ENCODE data around the gene UBE2E2. TPM values are rescaled to one million over a fixed set of nuclear protein-coding genes. Genes with fewer than 3 reads are reported as not detected.

UBE2E2 gene
- total and polyA plus RNA-seq, 8 donors = 6.5 to 128 (median 18.9) TPM

DNA sequence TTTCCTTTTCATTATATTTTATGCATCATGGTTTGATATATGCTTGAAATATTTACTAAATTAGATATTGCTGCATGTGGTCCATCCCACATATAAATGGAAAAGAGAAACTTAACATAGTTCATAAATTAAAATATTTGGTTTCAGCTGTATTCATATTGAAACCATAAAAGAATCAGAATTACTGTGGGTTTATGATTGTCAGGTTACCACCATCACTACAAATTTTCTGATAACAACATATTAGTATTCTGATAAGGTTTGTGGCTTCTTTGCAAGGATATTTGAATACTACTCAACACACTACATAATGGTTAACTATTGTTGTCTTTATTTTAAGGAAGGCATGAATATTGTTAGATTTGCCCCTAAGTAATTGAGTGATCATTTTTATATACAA, 235.5 kb downstream of the UBE2E2 start:
- Histone ChIP-seq H3K4me3 (no peak overlapping the region), H3K27ac (no peak overlapping the region), H3K36me3 (no peaks in the 10 kb centered on the region), H3K27me3 (no peaks in the 10 kb centered on the region), H3K4me1 (peaks cover 0 to 7% (median 3%) of the 10 kb centered on the region in 4 donors), H3K9me3 (no peaks in the 10 kb centered on the region)
- TF ChIP-seq POLR2A (IDR thresholded peaks at IDR 0.05) (no peak), POLR2AphosphoS5 (IDR thresholded peaks at IDR 0.05) (no peak), EP300 (IDR thresholded peaks at IDR 0.05) (no peak)
- TF ChIP-seq, protein P1, sequence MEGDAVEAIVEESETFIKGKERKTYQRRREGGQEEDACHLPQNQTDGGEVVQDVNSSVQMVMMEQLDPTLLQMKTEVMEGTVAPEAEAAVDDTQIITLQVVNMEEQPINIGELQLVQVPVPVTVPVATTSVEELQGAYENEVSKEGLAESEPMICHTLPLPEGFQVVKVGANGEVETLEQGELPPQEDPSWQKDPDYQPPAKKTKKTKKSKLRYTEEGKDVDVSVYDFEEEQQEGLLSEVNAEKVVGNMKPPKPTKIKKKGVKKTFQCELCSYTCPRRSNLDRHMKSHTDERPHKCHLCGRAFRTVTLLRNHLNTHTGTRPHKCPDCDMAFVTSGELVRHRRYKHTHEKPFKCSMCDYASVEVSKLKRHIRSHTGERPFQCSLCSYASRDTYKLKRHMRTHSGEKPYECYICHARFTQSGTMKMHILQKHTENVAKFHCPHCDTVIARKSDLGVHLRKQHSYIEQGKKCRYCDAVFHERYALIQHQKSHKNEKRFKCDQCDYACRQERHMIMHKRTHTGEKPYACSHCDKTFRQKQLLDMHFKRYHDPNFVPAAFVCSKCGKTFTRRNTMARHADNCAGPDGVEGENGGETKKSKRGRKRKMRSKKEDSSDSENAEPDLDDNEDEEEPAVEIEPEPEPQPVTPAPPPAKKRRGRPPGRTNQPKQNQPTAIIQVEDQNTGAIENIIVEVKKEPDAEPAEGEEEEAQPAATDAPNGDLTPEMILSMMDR (IDR thresholded peaks at IDR 0.05) = no peak
- intact Hi-C loops (cut with DNase I; ENCODE audit: low total_unique reads) = no loop called here
- DNase-seq = no peak

DNA sequence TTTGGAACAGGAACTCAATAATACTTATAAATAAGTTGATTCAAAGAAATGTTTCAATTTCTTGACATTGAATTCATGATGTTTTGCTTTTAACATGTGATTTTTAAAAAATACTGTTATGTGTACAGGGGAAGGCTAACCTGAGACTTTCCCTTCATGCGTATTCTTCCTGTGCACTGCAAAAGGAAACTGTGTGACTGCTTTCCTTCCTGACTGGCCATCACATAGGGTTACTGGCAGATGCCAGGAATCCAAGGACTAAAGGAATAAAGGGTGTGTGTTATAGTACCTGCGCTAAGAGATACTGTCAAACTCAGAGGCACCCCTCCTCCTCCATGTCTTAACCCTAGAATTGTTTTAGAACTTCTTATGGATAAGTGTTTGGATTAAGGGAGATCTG, 236.0 kb downstream of the UBE2E2 start:
- Histone ChIP-seq H3K36me3 (no peaks in the 10 kb centered on the region), H3K4me3 (no peak overlapping the region), H3K27ac (no peak overlapping the region), H3K4me1 (peaks cover 0 to 7% (median 3%) of the 10 kb centered on the region in 4 donors), H3K9me3 (no peaks in the 10 kb centered on the region), H3K27me3 (no peaks in the 10 kb centered on the region)
- intact Hi-C loops (cut with DNase I; ENCODE audit: low total_unique reads) = no loop called here
- DNase-seq = no peak
- TF ChIP-seq EP300 (IDR thresholded peaks at IDR 0.05) (no peak), POLR2A (IDR thresholded peaks at IDR 0.05) (no peak), POLR2AphosphoS5 (IDR thresholded peaks at IDR 0.05) (no peak)
- TF ChIP-seq, protein P1 (IDR thresholded peaks at IDR 0.05) = no peak
- 79 to 90% (median 86%) methylated on average over 2 of the region's 2 CpGs for WGBS, 5 donors

DNA sequence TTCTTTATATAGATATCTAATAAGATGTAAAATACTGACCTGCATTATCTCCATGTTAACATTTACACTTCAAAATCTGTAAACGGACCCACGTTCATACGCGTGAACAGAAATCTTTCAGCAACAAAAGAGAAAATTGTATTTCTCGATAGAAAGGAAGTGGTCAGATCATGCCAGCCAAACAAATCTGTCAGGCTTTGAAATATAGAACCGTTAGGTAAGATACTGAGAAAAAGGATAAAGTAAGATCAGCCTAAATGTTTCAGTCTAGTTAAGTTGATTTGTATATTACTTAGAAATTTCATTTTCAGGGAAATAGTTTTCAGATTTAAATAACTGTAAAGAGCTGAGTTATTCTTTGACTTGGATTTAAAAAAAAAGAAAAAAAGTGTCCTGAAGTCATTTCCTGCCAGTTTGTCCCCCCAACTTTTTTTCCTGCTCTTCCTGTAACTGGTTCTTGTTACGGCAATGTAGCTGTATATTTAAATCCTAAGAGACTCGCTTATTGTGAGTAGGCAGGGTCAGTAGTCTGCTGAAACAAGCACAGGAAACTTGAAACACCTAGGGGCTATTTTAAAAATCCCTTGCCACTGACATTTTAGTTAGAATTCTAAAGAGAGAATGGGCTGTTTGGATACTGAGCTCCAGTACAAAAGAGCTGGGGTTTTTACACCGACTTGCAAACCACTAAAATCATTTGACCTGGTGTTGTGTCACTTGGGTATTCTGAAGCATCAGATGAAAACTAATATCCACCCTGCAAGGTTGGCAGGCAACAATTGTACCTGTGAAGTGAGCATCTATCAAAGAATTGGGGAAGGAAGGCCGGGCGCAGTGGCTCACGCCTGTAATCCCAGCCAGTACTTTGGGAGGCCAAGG, 237.5 kb downstream of the UBE2E2 start:
- Histone ChIP-seq H3K36me3 (no peaks in the 10 kb centered on the region), H3K27ac (no peak overlapping the region), H3K4me3 (no peak overlapping the region), H3K27me3 (no peaks in the 10 kb centered on the region), H3K9me3 (no peaks in the 10 kb centered on the region), H3K4me1 (peaks cover 0 to 7% (median 3%) of the 10 kb centered on the region in 4 donors)
- TF ChIP-seq EP300 (IDR thresholded peaks at IDR 0.05) (no peak), POLR2A (IDR thresholded peaks at IDR 0.05) (no peak), POLR2AphosphoS5 (IDR thresholded peaks at IDR 0.05) (no peak)
- TF ChIP-seq, protein P1 (IDR thresholded peaks at IDR 0.05) = no peak
- WGBS, 5 donors = 52 to 63% (median 53%) methylated on average over 12 of the region's 12 CpGs
- DNase-seq = no peak
- intact Hi-C loops (cut with DNase I; ENCODE audit: low total_unique reads) = no loop called here

DNA sequence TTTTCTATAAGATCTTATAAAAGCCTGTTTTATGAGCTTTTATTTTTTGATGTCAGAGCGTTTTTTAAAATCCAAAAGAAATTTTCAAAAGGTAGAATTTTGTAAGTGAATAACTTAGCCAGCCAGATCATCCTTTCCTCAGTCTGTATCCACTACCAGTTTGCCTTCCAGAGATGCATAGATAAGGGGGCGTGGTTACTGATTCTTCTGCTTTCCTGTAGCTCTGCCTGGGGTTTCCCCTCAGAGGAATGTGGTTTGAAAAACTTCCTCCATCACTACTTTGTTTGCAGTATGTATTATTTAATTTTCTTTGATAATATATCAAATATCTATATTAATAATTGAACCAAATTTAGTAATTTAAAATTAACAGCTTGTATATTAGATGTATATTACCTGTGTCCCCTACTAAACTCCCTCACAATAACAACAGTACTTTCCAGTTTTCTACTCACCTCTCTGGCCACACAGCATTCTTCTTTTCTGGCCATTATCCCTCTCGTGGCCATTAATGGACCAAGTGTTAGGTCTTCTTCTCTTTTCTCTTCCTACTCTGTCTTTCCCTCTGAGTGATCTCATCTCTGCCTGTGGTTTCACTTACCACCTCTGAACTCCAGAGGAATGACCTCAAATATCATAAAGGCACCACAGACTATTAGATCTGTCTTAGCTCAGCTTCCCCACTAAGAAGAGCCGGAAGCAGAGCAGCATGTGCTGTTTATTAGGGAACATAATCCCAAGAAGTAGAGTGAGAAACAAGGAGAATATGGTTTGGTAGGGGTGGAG, 239.7 kb downstream of the UBE2E2 start:
- Histone ChIP-seq H3K4me1 (peaks cover 0 to 14% (median 4%) of the 10 kb centered on the region in 4 donors), H3K27me3 (no peaks in the 10 kb centered on the region), H3K9me3 (no peaks in the 10 kb centered on the region), H3K27ac (no peak overlapping the region), H3K4me3 (no peak overlapping the region), H3K36me3 (no peaks in the 10 kb centered on the region)
- peak in 1 of 2 donors; percentile 30 for DNase-seq
- TF ChIP-seq, protein P1 (IDR thresholded peaks at IDR 0.05) = no peak
- no peak for TF ChIP-seq EP300 (IDR thresholded peaks at IDR 0.05)
- no peak for TF ChIP-seq POLR2AphosphoS5 (IDR thresholded peaks at IDR 0.05)
- TF ChIP-seq POLR2A (IDR thresholded peaks at IDR 0.05) = no peak
- WGBS, 5 donors = 57 to 66% (median 63%) methylated on average over 4 of the region's 4 CpGs
- intact Hi-C loops (cut with DNase I; ENCODE audit: low total_unique reads) = no loop called here

All from stomach (tissue), 9 donors.